Naive thymus-derived CD4-positive, alpha-beta T cell (primary cell): Measurements from ENCODE around the gene HMGB1. TPM values are rescaled to one million over a fixed set of nuclear protein-coding genes. Genes with fewer than 3 reads are reported as not detected.
A peak's percentile ranks its signal among the peaks of the same experiment; 100 is the strongest.
"Not testable (repeated sequence)": the region's sequence is repeated elsewhere in the genome, so short reads cannot be mapped to it uniquely, and the experiment has no call there.

Experiments
- ATAC-seq: fragments of 150-1000 bp; cut with Tn5 transposase; 2 replicates; pipeline ENCODE4 v1.10.0; 2021; ENCODE audit warnings: mild to moderate bottlenecking, moderate library complexity
- CTCF ChIA-PET: fragments of 350-600 bp; sonication (Branson Sonifier 250); formaldehyde crosslinking; loops from one replicate; lab custom pipeline; 2021; ENCODE audit warnings: antibody characterized with exemption; lab: Charles Lee
- POLR2A ChIA-PET: fragments of 350-600 bp; sonication (Branson Sonifier 250); formaldehyde crosslinking; loops from one replicate; lab custom pipeline; 2021; ENCODE audit warnings: antibody characterized with exemption, inconsistent platforms; lab: Charles Lee
- DNase-seq, 9 donors: peaks; one replicate each; pipeline versions ENCODE4 v3.0.0 to v3.0.0-alpha.2; 2020 to 2022; ENCODE audit warnings: mixed read lengths in 1 of 9
- H3K27ac ChIP-seq: one replicate; pipeline ENCODE4 v1.7.0; 2013; ENCODE audit warnings: mild to moderate bottlenecking, low read depth, low read length, moderate library complexity
- H3K27me3 ChIP-seq, 2 donors: one replicate each; pipeline ENCODE4 v1.7.0; 2013; ENCODE audit warnings: low read length in 2 of 2, mild to moderate bottlenecking in 2 of 2, moderate library complexity in 2 of 2; ENCODE audit not compliant: control insufficient read depth in 2 of 2, insufficient read depth in 2 of 2
- H3K36me3 ChIP-seq, 3 experiments: 1 replicate in 2 of 3; 2 replicates in 1 of 3; pipeline ENCODE4 v1.7.0; 2013; ENCODE audit warnings: low read length in 3 of 3, mild to moderate bottlenecking in 3 of 3, moderate library complexity in 1 of 3; ENCODE audit not compliant: insufficient read depth in 3 of 3, control insufficient read depth in 2 of 3
- H3K4me1 ChIP-seq, 2 donors: one replicate each; pipeline ENCODE4 v1.7.0; 2013; ENCODE audit warnings: low read length in 2 of 2, mild to moderate bottlenecking in 2 of 2, moderate library complexity in 1 of 2; ENCODE audit not compliant: control insufficient read depth in 2 of 2, insufficient read depth in 2 of 2
- H3K4me3 ChIP-seq: 2 replicates; pipeline ENCODE4 v1.7.0; 2013; ENCODE audit warnings: mild to moderate bottlenecking, low read length
- H3K9me3 ChIP-seq, 3 experiments: 1 replicate in 2 of 3; 2 replicates in 1 of 3; pipeline ENCODE4 v1.7.0; 2013; ENCODE audit warnings: low read length in 3 of 3; ENCODE audit not compliant: control insufficient read depth in 2 of 3
- H3K27ac Mint-ChIP-seq, 9 donors: one replicate each; pipeline ENCODE4 v1.8.0; 2020 to 2022; ENCODE audit warnings: mixed read lengths in 9 of 9, mild to moderate bottlenecking in 8 of 9, moderate library complexity in 5 of 9, inconsistent platforms in 2 of 9
- H3K27me3 Mint-ChIP-seq, 5 donors: one replicate each; pipeline ENCODE4 v1.8.0; 2021 to 2022; ENCODE audit warnings: mixed read lengths in 5 of 5, mild to moderate bottlenecking in 1 of 5
- H3K36me3 Mint-ChIP-seq, 5 donors: one replicate each; pipeline ENCODE4 v1.8.0; 2020 to 2022; ENCODE audit warnings: mixed read lengths in 5 of 5, mild to moderate bottlenecking in 3 of 5, inconsistent platforms in 1 of 5
- H3K4me1 Mint-ChIP-seq, 7 donors: one replicate each; pipeline ENCODE4 v1.8.0; 2020 to 2022; ENCODE audit warnings: mixed read lengths in 7 of 7, mild to moderate bottlenecking in 3 of 7, inconsistent platforms in 1 of 7
- H3K4me3 Mint-ChIP-seq, 10 donors: one replicate each; pipeline ENCODE4 v1.8.0; 2020 to 2022; ENCODE audit warnings: mild to moderate bottlenecking in 10 of 10, mixed read lengths in 10 of 10, moderate library complexity in 6 of 10, inconsistent platforms in 2 of 10
- H3K9me3 Mint-ChIP-seq, 11 donors: one replicate each; pipeline ENCODE4 v1.8.0; 2020 to 2022; ENCODE audit warnings: mixed read lengths in 11 of 11, mild to moderate bottlenecking in 4 of 11, inconsistent platforms in 1 of 11, moderate library complexity in 1 of 11
- intact Hi-C, 2 donors: fragments of 100-400 bp; cut with micrococcal nuclease; formaldehyde crosslinking; loops; one replicate each; pipeline ENCODE4 v1.15.1; 2023
- polyA plus RNA-seq, 2 donors: library from polyadenylated mRNA; unstranded; fragments of 300-500 nt; fragmentation: Illumina TruSeq; gene quantifications; one replicate each; pipeline ENCODE4 v1.2.3, GENCODE V29; 2021
- total RNA-seq, 6 experiments: library from RNA in 5 of 6; stranded (reverse) in 5 of 6; gene quantifications; 1 replicate in 5 of 6; 2 replicates in 1 of 6; pipeline ENCODE4 v1.2.3 and lab custom pipeline; 2021 to 2026

HMGB1 gene
- total and polyA plus RNA-seq, 7 experiments from 2014 or later, result 294 to 577 (median 331) TPM

DNA sequence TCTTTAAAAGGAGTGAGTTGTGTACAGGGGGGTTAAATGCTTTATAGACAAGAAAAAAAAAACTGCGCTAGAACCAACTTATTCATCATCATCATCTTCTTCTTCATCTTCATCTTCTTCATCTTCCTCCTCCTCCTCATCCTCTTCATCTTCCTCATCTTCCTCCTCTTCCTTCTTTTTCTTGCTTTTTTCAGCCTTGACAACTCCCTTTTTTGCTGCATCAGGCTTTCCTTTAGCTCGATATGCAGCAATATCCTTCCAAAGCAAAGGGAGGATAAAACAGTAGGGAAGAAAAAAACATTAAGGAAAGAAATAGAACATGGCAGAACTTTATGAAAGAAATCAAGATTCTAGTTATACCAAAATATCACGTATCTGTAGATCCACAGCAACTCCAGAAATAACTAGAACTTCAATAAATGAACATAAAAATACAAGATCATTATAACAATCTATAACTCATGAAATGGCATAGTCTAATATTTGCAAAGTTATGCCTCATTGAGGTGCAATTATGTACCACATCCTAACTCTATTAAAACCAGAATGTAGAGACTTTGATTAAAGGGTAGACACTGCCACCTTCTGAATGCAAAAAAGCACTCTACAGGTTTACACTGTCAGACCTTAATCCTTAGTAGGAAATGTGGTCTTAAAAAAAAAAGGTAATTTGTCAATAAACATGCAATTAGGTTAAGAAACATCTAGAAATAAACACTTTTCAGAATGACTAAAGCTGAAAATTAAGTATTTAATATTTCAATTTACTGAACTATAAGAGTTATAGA lies 4.3 kb downstream of the HMGB1 start:
- peaks cover 3 to 34% (median 19%) of the 10 kb centered on the region in 5 donors for H3K36me3 Mint-ChIP-seq

DNA sequence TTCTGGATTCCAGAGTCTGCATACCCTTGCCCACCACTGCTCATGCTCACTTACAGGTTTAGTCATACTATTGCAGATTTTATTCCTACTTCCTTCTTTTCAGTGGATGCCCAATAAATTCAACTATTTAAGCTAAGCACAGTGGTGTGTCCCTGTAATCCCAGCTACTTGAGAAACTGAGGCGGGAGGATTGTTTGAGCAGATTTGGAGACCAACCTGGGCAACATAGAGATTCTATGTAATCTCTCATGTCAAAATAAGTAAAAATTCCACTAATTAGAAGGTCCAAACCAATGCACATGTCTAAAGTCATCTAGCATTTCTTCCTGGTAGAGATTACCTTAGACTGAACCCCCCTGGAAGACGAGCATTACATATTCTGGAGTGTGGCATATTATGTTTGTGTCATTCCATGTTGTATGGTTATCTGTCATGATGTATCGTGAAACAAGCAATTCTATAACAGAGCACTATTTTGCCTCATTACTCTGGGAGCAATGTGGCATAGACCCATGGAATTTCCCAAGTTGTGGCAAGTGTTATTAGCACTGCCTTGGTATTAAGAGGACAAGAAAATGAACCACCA lies 8.3 kb downstream of the HMGB1 start:
- H3K4me1 Mint-ChIP-seq, result peaks cover 19 to 45% (median 30%) of the 10 kb centered on the region in 7 donors
- no peaks in the 10 kb centered on the region for H3K27me3 Mint-ChIP-seq
- intact Hi-C loops, result no loop called here
- H3K27ac ChIP-seq, result no peak overlapping the region
- H3K36me3 Mint-ChIP-seq, result peaks cover 3 to 26% (median 10%) of the 10 kb centered on the region in 5 donors
- no peak for ATAC-seq
- H3K4me3 ChIP-seq, result no peak overlapping the region
- CTCF ChIA-PET, result interaction anchor here (1.0 kb wide), 1 partner anchor 83 kb away, joined by 5 read pairs; no protein-coding TSS in a partner anchor
- H3K9me3 Mint-ChIP-seq, result peaks cover 0 to 2% (median 0%) of the 10 kb centered on the region in 11 donors
- H3K27me3 ChIP-seq, result no peaks in the 10 kb centered on the region
- DNase-seq, result no peak
- no peak overlapping the region for H3K4me3 Mint-ChIP-seq
- H3K9me3 ChIP-seq, result no peaks in the 10 kb centered on the region
- H3K4me1 ChIP-seq, result peaks cover 9 to 21% of the 10 kb centered on the region in 2 donors
- H3K27ac Mint-ChIP-seq, result peak overlapping the region in 6 of 9 donors; percentile 14 to 67 (median 47)
- H3K36me3 ChIP-seq, result peaks cover 0 to 19% (median 13%) of the 10 kb centered on the region in 3 experiments
- POLR2A ChIA-PET, result interaction anchor here (1.2 kb wide), 1 partner anchor 116 kb away, joined by 3 read pairs; no protein-coding TSS in a partner anchor

More for the DNA sequence above, 4.3 kb downstream of the HMGB1 start:
- ATAC-seq, H3K27me3 Mint-ChIP-seq, H3K27me3 ChIP-seq, H3K4me3 ChIP-seq, H3K9me3 ChIP-seq, H3K27ac ChIP-seq: not testable (repeated sequence)
- Mint-ChIP-seq H3K27ac (peak overlapping the region in 8 of 9 donors; percentile 58 to 96 (median 79)), H3K4me3 (peak overlapping the region in 9 of 10 donors; percentile 34 to 99 (median 75)), H3K9me3 (peaks cover 0 to 14% (median 0%) of the 10 kb centered on the region in 11 donors), H3K4me1 (peaks cover 23 to 62% (median 38%) of the 10 kb centered on the region in 7 donors)
- POLR2A ChIA-PET, result interaction anchor here (0.6 to 2.1 kb wide), 13 partner anchors 15 to 334 kb away, joined by 3 to 25 read pairs (median 5); partner anchors contain the start of genes UBE2L5 and USPL1
- DNase-seq, result peak in 7 of 9 donors; percentile 45 to 68 (median 60)
- Histone ChIP-seq H3K4me1 (peaks cover 23 to 41% of the 10 kb centered on the region in 2 donors), H3K36me3 (peaks cover 0 to 27% (median 13%) of the 10 kb centered on the region in 3 experiments)
- CTCF ChIA-PET, result interaction anchor here (0.6 to 3.5 kb wide), 21 partner anchors 8 to 691 kb away, joined by 3 to 38 read pairs (median 4); partner anchors contain the start of gene USPL1
- intact Hi-C loops, result loop anchor here (1.0 to 10.0 kb wide), 14 partner anchors 31 to 346 kb away; partner anchors contain the start of gene KATNAL1 (in 1 of the 2)

- no peak for DNase-seq
- intact Hi-C loops, result no loop called here
- Histone ChIP-seq H3K4me3 (no peak overlapping the region), H3K4me1 (peaks cover 1 to 11% of the 10 kb centered on the region in 2 donors), H3K27ac (no peak overlapping the region), H3K36me3 (peaks cover 0 to 14% (median 13%) of the 10 kb centered on the region in 3 experiments), H3K9me3 (no peaks in the 10 kb centered on the region), H3K27me3 (no peaks in the 10 kb centered on the region)
- no peak for ATAC-seq
- Mint-ChIP-seq H3K27ac (peak overlapping the region in 7 of 9 donors; percentile 11 to 72 (median 25)), H3K4me3 (no peak overlapping the region), H3K4me1 (peaks cover 11 to 33% (median 21%) of the 10 kb centered on the region in 7 donors), H3K9me3 (peaks cover 0 to 2% (median 0%) of the 10 kb centered on the region in 11 donors), H3K27me3 (no peaks in the 10 kb centered on the region), H3K36me3 (peaks cover 1 to 20% (median 2%) of the 10 kb centered on the region in 5 donors)
- ChIA-PET POLR2A (interaction anchor here (1.0 to 1.4 kb wide), 4 partner anchors 8 to 90 kb away, joined by 3 to 6 read pairs (median 4); no protein-coding TSS in a partner anchor), CTCF (no interaction called here)
These were observed 9.4 kb downstream of the HMGB1 start for GRCh38 chr13:30456290-30456689.

GRCh38 chr13:30454991-30455390 lies 10.7 kb downstream of the HMGB1 start:
- Histone ChIP-seq H3K27me3 (no peaks in the 10 kb centered on the region), H3K9me3 (no peaks in the 10 kb centered on the region), H3K4me1 (peaks cover 0 to 10% of the 10 kb centered on the region in 2 donors), H3K27ac (no peak overlapping the region), H3K36me3 (peaks cover 0 to 14% (median 13%) of the 10 kb centered on the region in 3 experiments), H3K4me3 (no peak overlapping the region)
- Mint-ChIP-seq H3K4me1 (peaks cover 9 to 32% (median 19%) of the 10 kb centered on the region in 7 donors), H3K4me3 (no peak overlapping the region), H3K27me3 (no peaks in the 10 kb centered on the region), H3K36me3 (peaks cover 0 to 18% (median 0%) of the 10 kb centered on the region in 5 donors), H3K27ac (peak overlapping the region in 3 of 9 donors; percentile 12 to 65 (median 40)), H3K9me3 (peaks cover 0 to 2% (median 0%) of the 10 kb centered on the region in 11 donors)
- ChIA-PET POLR2A (interaction anchor here (0.6 to 1.5 kb wide), 8 partner anchors 9 to 88 kb away, joined by 3 to 6 read pairs (median 4); partner anchors contain the start of gene HMGB1), CTCF (interaction anchor here (0.7 kb wide), 1 partner anchor 250 kb away, joined by 5 read pairs; no protein-coding TSS in a partner anchor)
- intact Hi-C loops, result no loop called here
- no peak for DNase-seq
- ATAC-seq, result no peak

DNA sequence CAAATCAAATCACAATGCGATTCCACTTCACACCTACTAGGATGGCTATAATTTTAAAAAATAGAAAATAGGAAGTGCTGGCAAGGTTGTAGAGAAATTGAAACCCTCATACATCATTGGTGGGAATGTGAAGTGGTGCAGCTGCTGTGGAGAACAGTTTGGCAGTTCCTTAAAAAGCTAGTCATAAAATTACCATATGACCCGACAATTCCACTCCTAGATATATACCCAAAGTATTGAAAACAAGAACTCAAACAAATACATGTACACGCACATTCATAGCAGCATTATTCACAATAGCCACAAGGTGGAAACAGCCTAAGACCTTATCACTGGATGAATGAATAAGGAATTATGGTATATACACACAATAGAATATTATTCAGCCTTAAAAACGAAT lies 12.0 kb downstream of the HMGB1 start:
- H3K36me3 Mint-ChIP-seq, result peaks cover 0 to 12% (median 0%) of the 10 kb centered on the region in 5 donors
- peaks cover 0 to 2% (median 0%) of the 10 kb centered on the region in 11 donors for H3K9me3 Mint-ChIP-seq
- no peaks in the 10 kb centered on the region for H3K9me3 ChIP-seq
- POLR2A ChIA-PET, result interaction anchor here (0.6 to 1.2 kb wide), 2 partner anchors 15 to 147 kb away, joined by 3 to 5 read pairs; partner anchors contain the start of gene KATNAL1
- intact Hi-C loops, result no loop called here
- no peak overlapping the region for H3K4me3 ChIP-seq
- CTCF ChIA-PET, result interaction anchor here (1.2 to 1.3 kb wide), 2 partner anchors 9 to 23 kb away, joined by 3 to 6 read pairs; no protein-coding TSS in a partner anchor
- no peaks in the 10 kb centered on the region for H3K27me3 ChIP-seq
- ATAC-seq (peak; percentile 45), DNase-seq (no peak)
- no peak overlapping the region for H3K27ac Mint-ChIP-seq
- H3K4me1 Mint-ChIP-seq, result peaks cover 4 to 22% (median 10%) of the 10 kb centered on the region in 7 donors
- H3K27me3 Mint-ChIP-seq, result no peaks in the 10 kb centered on the region
- H3K4me1 ChIP-seq, result no peaks in the 10 kb centered on the region
- H3K27ac ChIP-seq, result no peak overlapping the region
- no peak overlapping the region for H3K4me3 Mint-ChIP-seq
- peaks cover 0 to 7% (median 3%) of the 10 kb centered on the region in 3 experiments for H3K36me3 ChIP-seq

GRCh38 chr13:30451476-30451875 lies 14.3 kb downstream of the HMGB1 start:
- DNase-seq, CTCF ChIA-PET, H3K4me1 Mint-ChIP-seq: not testable (repeated sequence)

More at GRCh38 chr13:30451476-30451875, 14.3 kb downstream of the HMGB1 start:
- H3K27me3 ChIP-seq, H3K27me3 Mint-ChIP-seq, intact Hi-C loops, H3K4me1 ChIP-seq, H3K4me3 ChIP-seq, H3K9me3 Mint-ChIP-seq, H3K36me3 Mint-ChIP-seq, H3K27ac Mint-ChIP-seq, H3K36me3 ChIP-seq, H3K4me3 Mint-ChIP-seq, H3K27ac ChIP-seq, ATAC-seq, H3K9me3 ChIP-seq: not testable (repeated sequence)
- POLR2A ChIA-PET, result interaction anchor here (0.9 kb wide), 1 partner anchor 22 kb away, joined by 3 read pairs; no protein-coding TSS in a partner anchor
